GM19395 (cell line): ENCODE data around the gene OR4A15.

Experiments
- ATAC-seq: cut with Tn5 transposase; IDR thresholded peaks from one replicate; pipeline ENCODE4 v1.9.1; 2021; ENCODE audit warnings: mild to moderate bottlenecking, moderate library complexity; ENCODE audit not compliant: unreplicated experiment

OR4A15 gene

GRCh38 chr11:55367674-55368073 lies at the start of gene OR4A15:
OR4A15 (plus strand) TSS chr11:55367974; CDS start chr11:55367974, 0 bp downstream.
- ATAC-seq: no peak

GRCh38 chr11:55324500-55324899 lies 43.3 kb upstream of the OR4A15 start:
- ATAC-seq: no peak

GRCh38 chr11:55342901-55343300 lies 24.9 kb upstream of the OR4A15 start, which contains the start of gene OR4A16:
OR4A16 (plus strand) TSS chr11:55343201; CDS start chr11:55343201, 0 bp downstream.
- ATAC-seq: no peak

GRCh38 chr11:55345306-55345705 lies 22.5 kb upstream of the OR4A15 start:
- ATAC-seq: no peak

GRCh38 chr11:55349032-55349431 lies 18.7 kb upstream of the OR4A15 start:
- no peak for ATAC-seq

GRCh38 chr11:55357560-55358184 lies 10.1 kb upstream of the OR4A15 start:
- ATAC-seq: no peak

- no peak for ATAC-seq
Observed at GRCh38 chr11:55401011-55401410, 33.2 kb downstream of the OR4A15 start.
